ENCODE measurements around the gene ORC1.
A peak's percentile ranks its signal among the peaks of the same experiment; 100 is the strongest.

Gene ORC1

GRCh38 chr1:52404116-52404974, at the start of gene ORC1, which contains the start of gene PRPF38A:
ORC1 (minus strand) TSS chr1:52404423; CDS start chr1:52402223, 2,200 bp downstream.
PRPF38A (plus strand) TSS chr1:52404602; CDS start chr1:52404750, 148 bp downstream.
- peak; percentile 88 to 95 for DNase-seq (ENCODE audit: low read depth in 2 of 2)

GRCh38 chr1:52444463-52444862, 40.2 kb upstream of the ORC1 start:
- no peak for DNase-seq (ENCODE audit: low read depth in 2 of 2)

DNA sequence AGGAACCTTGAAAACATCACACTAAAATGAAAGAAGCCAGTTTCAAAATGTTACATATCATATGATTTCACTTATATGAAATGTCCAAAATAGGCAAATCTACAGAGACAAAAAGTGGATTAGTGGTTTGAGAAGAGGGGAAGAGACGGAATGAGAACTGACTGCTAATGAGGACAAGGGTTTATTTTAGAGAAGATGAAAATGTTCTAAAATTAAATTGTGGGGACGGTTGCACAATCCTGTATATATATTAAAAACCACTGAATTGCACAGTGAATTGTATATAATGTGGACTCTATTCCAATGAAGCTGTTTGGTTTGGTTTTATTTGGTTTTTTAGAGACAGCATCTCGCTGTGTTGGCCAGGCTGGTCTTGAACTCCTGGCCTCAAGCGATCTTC, 35.8 kb upstream of the ORC1 start:
- no peak for DNase-seq (ENCODE audit: low read depth in 2 of 2)

DNA sequence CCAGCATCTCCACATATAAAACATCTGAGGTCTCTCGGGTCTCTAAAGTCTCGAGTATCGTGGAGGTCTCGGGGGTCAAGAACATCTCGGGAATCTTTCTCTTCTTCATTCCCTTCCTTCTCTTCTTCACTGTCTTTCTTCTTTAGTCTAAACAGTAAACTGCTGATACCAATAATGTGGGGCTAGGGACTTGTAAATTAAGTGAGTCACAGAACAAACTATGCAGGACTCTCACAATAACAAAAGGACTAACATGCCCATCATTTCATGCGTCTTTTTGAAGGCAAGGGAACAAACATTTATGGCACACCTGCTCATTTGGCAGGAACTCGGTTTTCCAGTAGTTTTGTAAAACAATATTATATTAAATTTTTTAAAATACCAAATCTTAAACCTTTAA, 32.6 kb upstream of the ORC1 start:
- DNase-seq (ENCODE audit: low read depth in 2 of 2): no peak

GRCh38 chr1:52435650-52436049, 31.4 kb upstream of the ORC1 start:
- no peak for DNase-seq (ENCODE audit: low read depth in 2 of 2)

DNA sequence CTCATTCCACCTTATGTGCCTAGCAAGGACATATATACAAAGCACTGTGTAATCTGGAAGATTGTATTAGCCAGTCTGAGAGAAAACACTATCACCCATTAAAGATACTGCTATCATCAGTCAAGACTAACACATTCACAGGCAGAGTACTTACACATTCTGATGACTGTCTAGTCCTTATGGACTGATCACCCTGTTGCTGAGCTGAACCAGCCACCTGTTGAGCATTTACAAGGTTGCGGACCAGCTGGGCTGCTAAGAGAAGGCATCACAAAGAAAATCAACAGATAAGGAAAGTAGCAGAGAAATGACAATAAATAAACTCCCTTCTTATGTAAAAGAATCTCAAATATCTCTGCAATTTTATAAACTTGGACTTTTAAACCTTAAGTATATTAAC, 31.0 kb upstream of the ORC1 start:
- no peak for DNase-seq (ENCODE audit: low read depth in 2 of 2)

DNA sequence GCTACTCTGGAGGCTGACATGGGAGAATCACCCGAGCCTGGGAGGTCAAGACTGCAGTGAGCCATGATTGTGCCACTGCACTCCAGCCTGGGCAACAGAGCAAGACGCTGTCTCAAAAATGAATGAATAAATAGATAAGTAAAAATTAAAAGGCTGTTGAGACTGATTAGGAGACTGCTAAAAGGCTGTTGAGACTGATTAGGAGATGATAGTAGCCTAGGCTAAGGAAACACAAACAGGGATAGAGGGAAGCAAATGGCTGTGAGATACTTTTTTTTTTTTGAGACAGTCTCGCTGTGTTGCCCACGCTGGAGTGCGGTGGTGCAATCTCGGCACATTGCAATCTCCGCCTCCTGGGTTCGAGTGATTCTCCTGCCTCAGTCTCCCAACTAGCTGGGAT, 28.6 kb upstream of the ORC1 start:
- DNase-seq (ENCODE audit: low read depth in 2 of 2): no peak

DNA sequence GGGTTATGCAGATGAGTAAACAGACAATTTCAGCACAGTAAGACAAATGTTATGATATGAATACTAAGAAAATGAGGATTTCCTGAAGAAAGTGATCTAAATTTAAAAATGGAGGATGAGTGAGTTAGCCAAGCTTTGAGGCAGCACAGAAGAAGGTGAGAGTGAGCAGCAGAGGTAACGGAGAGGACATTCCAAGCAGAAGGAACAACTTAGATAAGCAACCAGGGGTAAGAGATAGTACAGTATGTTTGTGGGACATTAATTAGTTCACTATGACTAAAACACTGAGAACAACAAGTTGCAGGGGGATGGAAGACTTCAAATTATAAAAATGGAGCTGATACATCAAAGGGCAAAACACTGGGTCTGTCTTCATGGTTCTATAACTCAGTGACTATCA, 22.9 kb upstream of the ORC1 start:
- no peak for DNase-seq (ENCODE audit: low read depth in 2 of 2)

GRCh38 chr1:52426371-52426770, 22.1 kb upstream of the ORC1 start:
- no peak for DNase-seq (ENCODE audit: low read depth in 2 of 2)

GRCh38 chr1:52424813-52425212, 20.6 kb upstream of the ORC1 start:
- no peak for DNase-seq (ENCODE audit: low read depth in 2 of 2)

GRCh38 chr1:52424231-52424636, 20.0 kb upstream of the ORC1 start:
- DNase-seq (ENCODE audit: low read depth in 2 of 2): peak in 1 of 2 donors; percentile 1

DNA sequence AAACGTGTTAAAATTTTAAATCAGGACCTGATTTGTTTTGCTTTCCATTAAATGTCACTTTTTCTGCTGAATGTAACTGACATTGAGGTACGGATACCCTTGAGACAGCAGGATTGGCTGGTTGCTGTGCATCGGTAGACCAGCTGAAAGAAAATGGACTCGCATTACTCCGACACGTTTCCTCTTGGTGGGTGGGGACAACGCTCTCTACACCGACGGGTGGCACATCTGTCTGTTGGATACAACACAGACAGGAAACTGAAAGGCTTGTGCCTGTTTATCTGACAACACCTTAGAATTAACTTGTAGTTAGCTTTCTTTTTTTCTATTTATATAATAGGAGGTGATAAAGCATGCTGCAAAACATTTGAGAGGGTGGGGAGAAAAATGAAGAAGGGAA, 19.5 kb upstream of the ORC1 start:
- DNase-seq (ENCODE audit: low read depth in 2 of 2): peak; percentile 25 to 64

GRCh38 chr1:52423055-52423454, 18.8 kb upstream of the ORC1 start:
- no peak for DNase-seq (ENCODE audit: low read depth in 2 of 2)

DNA sequence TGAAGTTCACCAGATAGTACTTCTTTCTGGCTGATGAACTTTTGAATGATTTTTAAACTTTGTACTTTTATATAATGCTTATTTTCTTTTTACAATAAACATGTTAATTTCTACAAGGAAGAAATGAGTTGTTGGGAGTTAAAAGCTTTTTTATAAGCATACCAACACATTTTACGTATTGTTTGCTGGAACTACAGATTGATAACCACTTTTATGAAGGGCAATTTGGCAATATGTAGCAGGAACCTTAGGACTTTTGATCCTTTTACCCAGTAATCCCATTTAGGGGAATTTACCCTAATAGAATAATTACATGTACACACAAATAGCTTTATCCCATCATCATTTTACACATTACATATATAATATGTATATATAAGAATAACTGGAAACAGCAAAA, 16.5 kb upstream of the ORC1 start:
- DNase-seq (ENCODE audit: low read depth in 2 of 2): no peak

GRCh38 chr1:52416811-52417210, 12.6 kb upstream of the ORC1 start:
- DNase-seq (ENCODE audit: low read depth in 2 of 2): no peak

- DNase-seq (ENCODE audit: low read depth in 2 of 2): no peak
These were observed 10.7 kb upstream of the ORC1 start for GRCh38 chr1:52414942-52415341.

GRCh38 chr1:52413410-52413989, 9.3 kb upstream of the ORC1 start:
- DNase-seq (ENCODE audit: low read depth in 2 of 2): no peak

DNA sequence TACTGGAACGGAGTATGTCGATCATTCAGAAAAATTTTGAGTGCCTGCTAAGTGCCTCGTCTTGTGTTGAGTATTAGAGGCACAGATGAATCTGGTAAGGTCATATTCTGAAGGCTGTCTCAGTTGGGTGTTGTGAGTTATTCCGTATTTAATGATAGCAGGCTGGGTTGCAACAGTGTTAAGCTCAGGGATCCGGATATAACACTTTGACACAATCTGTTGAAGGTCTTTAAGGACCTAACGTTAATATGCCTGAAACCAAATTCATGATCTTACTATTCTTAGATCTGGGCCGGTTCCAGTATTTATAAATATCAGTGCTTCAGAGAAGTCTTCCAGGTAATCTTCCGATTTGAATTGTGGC, 734 bp upstream of the ORC1 start:
- no peak for DNase-seq (ENCODE audit: low read depth in 2 of 2)

DNA sequence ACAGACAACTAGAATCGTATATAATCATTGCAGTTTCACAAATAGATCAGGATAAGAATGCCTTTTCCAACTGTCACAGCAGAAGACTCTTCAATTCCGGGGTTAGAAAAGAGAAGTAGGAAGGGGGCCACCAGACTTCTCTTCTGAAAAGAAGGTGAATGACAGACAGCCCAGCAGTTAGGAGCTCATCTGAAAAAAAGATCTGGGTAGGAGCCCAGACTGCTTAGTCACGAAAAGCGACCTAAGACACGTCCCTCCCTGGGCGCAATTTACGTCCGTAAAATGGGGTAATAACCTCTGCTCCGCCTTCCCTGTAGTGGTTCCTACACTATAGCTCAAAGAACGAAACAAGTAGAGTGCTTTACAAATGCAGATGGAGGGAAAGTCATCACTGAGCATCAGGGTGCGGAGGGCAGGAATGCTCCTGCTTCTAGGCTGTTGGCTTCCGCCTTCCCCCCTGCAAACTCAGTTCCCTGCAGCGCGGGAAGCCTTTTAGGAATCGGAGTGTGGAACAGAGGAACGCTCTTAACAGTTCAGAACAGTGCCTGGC, 582 bp downstream of the ORC1 start:
- DNase-seq (ENCODE audit: low read depth in 2 of 2): peak in 1 of 2 donors; percentile 10

GRCh38 chr1:52402860-52403240, 1.4 kb downstream of the ORC1 start:
- no peak for DNase-seq (ENCODE audit: low read depth in 2 of 2)

GRCh38 chr1:52400131-52400530, 4.1 kb downstream of the ORC1 start:
- no peak for DNase-seq (ENCODE audit: low read depth in 2 of 2)

- no peak for DNase-seq (ENCODE audit: low read depth in 2 of 2)
These were observed 4.6 kb downstream of the ORC1 start for GRCh38 chr1:52399629-52400028.

DNA sequence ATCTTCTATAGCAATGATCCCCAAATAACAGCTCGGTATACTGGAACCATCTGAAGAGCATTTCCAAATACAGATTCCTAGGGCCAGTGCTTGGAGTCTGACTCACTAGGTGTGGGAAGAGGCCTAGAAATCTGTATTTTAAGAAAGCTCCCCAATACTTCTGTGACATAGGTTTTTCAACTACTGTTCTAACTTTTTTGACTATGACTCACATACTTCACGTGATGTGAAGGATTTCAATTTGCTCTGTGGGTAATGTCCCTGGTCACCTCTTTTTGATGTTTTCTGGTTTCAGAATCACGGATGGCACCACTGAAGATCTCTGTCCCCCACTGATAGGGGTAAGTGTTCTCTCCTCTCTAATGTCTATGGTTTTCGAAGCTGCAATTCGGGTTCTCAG, 11.0 kb downstream of the ORC1 start:
- DNase-seq (ENCODE audit: low read depth in 2 of 2): no peak

Data from activated CD8-positive, alpha-beta memory T cell treated with anti-CD3 and anti-CD28 coated beads for 4 hours (primary cell).